Nephron progenitor cell (in vitro differentiated cells): ENCODE data around the gene UNC13B.

Source experiments
- DNase-seq: peaks from one replicate; pipeline ENCODE4 v3.0.0; 2021
- H3K27ac Mint-ChIP-seq: 2 replicates; pipeline ENCODE4 v1.8.0; 2021; ENCODE audit warnings: mild to moderate bottlenecking, moderate library complexity, mixed read lengths
- H3K27me3 Mint-ChIP-seq: 2 replicates; pipeline ENCODE4 v1.8.0; 2021; ENCODE audit warnings: mild to moderate bottlenecking, low read depth, mixed read lengths; ENCODE audit not compliant: poor library complexity
- H3K36me3 Mint-ChIP-seq: 2 replicates; pipeline ENCODE4 v1.8.0; 2021; ENCODE audit warnings: low read depth, mixed read lengths
- H3K4me1 Mint-ChIP-seq: 2 replicates; pipeline ENCODE4 v1.8.0; 2021; ENCODE audit warnings: mixed read lengths
- H3K4me3 Mint-ChIP-seq: 2 replicates; pipeline ENCODE4 v1.8.0; 2021; ENCODE audit warnings: mild to moderate bottlenecking, moderate library complexity, mixed read lengths
- H3K9me3 Mint-ChIP-seq: 2 replicates; pipeline ENCODE4 v1.8.0; 2021; ENCODE audit warnings: mild to moderate bottlenecking, moderate library complexity, mixed read lengths
- TF ChIP-seq, protein P1 (sequence below): fragments of 200-600 bp; sonication (generic); IDR thresholded peaks from 2 replicates; pipeline ENCODE4 v1.5.0; 2021; ENCODE audit warnings: antibody characterized with exemption

The UNC13B gene

DNA sequence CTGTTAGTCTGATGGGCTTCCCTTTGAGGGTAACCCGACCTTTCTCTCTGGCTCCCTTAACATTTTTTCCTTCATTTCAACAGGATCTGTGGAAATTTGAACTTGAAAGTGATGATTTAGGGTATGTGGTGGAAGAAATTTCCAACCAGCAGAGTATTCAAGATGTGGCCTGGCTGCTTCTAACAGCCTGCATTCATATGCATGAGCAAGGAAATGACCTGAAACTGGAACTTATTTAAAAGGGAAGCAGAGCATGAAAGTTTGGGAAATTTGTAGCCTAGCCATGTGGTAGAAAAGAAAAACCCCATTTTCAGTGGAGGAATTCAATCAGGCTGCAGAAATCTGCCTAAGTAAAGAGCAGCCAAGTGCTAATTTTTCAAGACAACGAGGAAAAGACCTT lies 41.7 kb downstream of the UNC13B start:
- DNase-seq, result no peak
- H3K27me3 Mint-ChIP-seq, result peaks cover 8% of the 10 kb centered on the region
- peaks cover 27% of the 10 kb centered on the region for H3K36me3 Mint-ChIP-seq
- TF ChIP-seq, protein P1, sequence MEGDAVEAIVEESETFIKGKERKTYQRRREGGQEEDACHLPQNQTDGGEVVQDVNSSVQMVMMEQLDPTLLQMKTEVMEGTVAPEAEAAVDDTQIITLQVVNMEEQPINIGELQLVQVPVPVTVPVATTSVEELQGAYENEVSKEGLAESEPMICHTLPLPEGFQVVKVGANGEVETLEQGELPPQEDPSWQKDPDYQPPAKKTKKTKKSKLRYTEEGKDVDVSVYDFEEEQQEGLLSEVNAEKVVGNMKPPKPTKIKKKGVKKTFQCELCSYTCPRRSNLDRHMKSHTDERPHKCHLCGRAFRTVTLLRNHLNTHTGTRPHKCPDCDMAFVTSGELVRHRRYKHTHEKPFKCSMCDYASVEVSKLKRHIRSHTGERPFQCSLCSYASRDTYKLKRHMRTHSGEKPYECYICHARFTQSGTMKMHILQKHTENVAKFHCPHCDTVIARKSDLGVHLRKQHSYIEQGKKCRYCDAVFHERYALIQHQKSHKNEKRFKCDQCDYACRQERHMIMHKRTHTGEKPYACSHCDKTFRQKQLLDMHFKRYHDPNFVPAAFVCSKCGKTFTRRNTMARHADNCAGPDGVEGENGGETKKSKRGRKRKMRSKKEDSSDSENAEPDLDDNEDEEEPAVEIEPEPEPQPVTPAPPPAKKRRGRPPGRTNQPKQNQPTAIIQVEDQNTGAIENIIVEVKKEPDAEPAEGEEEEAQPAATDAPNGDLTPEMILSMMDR, result no peak
- no peaks in the 10 kb centered on the region for H3K4me1 Mint-ChIP-seq
- no peak overlapping the region for H3K4me3 Mint-ChIP-seq
- H3K27ac Mint-ChIP-seq, result no peak overlapping the region
- peaks cover 81% of the 10 kb centered on the region for H3K9me3 Mint-ChIP-seq

DNA sequence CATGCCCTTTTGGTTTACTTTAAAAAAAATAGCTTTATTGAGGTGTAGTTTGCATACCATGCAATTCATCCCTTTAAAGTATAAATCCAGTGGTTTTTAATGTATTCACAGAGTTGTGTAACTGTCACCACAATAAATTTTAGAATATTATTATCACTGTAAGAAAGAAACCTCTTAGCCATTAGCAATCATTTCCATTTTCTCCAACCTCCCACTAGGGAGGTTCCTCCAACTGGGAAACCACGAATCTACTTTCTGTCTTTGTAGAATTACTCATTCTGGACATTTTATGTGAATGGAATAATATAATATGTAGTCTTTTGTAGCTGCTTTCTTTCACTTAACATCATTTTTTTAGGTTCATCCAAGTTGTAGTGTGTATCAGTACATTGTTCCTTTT lies 43.5 kb downstream of the UNC13B start:
- TF ChIP-seq, protein P1, result no peak
- Mint-ChIP-seq H3K27ac (no peak overlapping the region), H3K4me1 (no peaks in the 10 kb centered on the region), H3K36me3 (peaks cover 26% of the 10 kb centered on the region), H3K9me3 (peaks cover 72% of the 10 kb centered on the region), H3K27me3 (peaks cover 8% of the 10 kb centered on the region), H3K4me3 (no peak overlapping the region)
- DNase-seq, result no peak

DNA sequence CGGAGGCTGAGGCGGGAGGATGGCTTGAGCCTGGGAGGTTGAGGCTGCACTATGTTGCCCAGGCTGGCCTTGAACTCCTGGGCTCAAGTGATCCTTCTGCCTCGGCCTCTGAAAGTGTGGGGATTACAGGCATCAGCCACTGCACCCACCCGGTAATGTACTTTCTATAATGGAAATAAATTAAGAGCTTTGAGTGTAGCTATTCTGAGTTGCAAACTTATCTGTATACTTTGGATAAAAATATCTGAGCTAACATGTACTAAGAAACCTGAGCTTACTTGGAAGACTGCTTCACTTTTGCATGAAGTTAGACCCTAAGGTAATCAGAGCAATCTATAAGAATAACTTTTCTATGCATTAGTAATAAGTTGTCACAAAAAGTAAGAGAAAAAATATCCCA lies 50.0 kb downstream of the UNC13B start:
- Mint-ChIP-seq H3K36me3 (peaks cover 5% of the 10 kb centered on the region), H3K27me3 (no peaks in the 10 kb centered on the region), H3K27ac (no peak overlapping the region), H3K9me3 (peaks cover 15% of the 10 kb centered on the region), H3K4me1 (no peaks in the 10 kb centered on the region), H3K4me3 (no peak overlapping the region)
- DNase-seq, result no peak
- TF ChIP-seq, protein P1, result no peak

GRCh38 chr9:35220659-35221338 lies 59.0 kb downstream of the UNC13B start:
- Mint-ChIP-seq H3K4me3 (no peak overlapping the region), H3K4me1 (no peaks in the 10 kb centered on the region), H3K27ac (no peak overlapping the region), H3K9me3 (peaks cover 44% of the 10 kb centered on the region), H3K27me3 (peaks cover 5% of the 10 kb centered on the region), H3K36me3 (peaks cover 11% of the 10 kb centered on the region)
- TF ChIP-seq, protein P1, result no peak
- no peak for DNase-seq

- no peaks in the 10 kb centered on the region for H3K4me1 Mint-ChIP-seq
- no peak overlapping the region for H3K27ac Mint-ChIP-seq
- no peaks in the 10 kb centered on the region for H3K27me3 Mint-ChIP-seq
- DNase-seq, result no peak
- H3K4me3 Mint-ChIP-seq, result no peak overlapping the region
- H3K36me3 Mint-ChIP-seq, result peaks cover 11% of the 10 kb centered on the region
- H3K9me3 Mint-ChIP-seq, result peaks cover 35% of the 10 kb centered on the region
- TF ChIP-seq, protein P1, result no peak
Observed at GRCh38 chr9:35225677-35226076, 63.9 kb downstream of the UNC13B start.

- peaks cover 27% of the 10 kb centered on the region for H3K9me3 Mint-ChIP-seq
- TF ChIP-seq, protein P1, result no peak
- DNase-seq, result no peak
- H3K27me3 Mint-ChIP-seq, result no peaks in the 10 kb centered on the region
- peaks cover 11% of the 10 kb centered on the region for H3K36me3 Mint-ChIP-seq
- no peaks in the 10 kb centered on the region for H3K4me1 Mint-ChIP-seq
- no peak overlapping the region for H3K27ac Mint-ChIP-seq
- H3K4me3 Mint-ChIP-seq, result no peak overlapping the region
Observed at GRCh38 chr9:35226651-35227050, 64.8 kb downstream of the UNC13B start.
